ENCODE measurements around the gene S100A9.

- TF ChIP-seq CTCF (conservative IDR thresholded peaks at IDR 0.05 in 1 of 2, IDR thresholded peaks at IDR 0.05 in 1 of 2; ENCODE audit: extremely low read depth in 1 of 2, insufficient read depth in 1 of 2, low read depth in 1 of 2, low read length in 2 of 2), result no peak
- no peak for TF ChIP-seq EZH2 (IDR thresholded peaks at IDR 0.05; ENCODE audit: borderline replicate concordance, low read length)
These were observed 46.5 kb downstream of the S100A9 start for GRCh38 chr1:153404086-153404635.
